OCI-LY7 (cell line): ENCODE data around the gene PNMA8C.
"Not testable (repeated sequence)": the region's sequence is repeated elsewhere in the genome, so short reads cannot be mapped to it uniquely, and the experiment has no call there.

Source experiments
- CTCF ChIP-seq: fragments of 200-600 bp; sonication (generic); conservative IDR thresholded peaks from 2 replicates; pipeline ENCODE4 v1.5.1; 2014; ENCODE audit warnings: mild to moderate bottlenecking, antibody characterized with exemption, low read length, moderate library complexity, mixed read lengths
- EZH2phosphoT487 ChIP-seq: fragments of 200-600 bp; sonication (generic); IDR thresholded peaks from 2 replicates; pipeline ENCODE4 v1.6.1; 2018; ENCODE audit warnings: low read depth, borderline replicate concordance, mild to moderate bottlenecking, mixed run types, antibody characterized with exemption, low read length, moderate library complexity, mixed read lengths

GRCh38 chr19:46397801-46398479 is 30.8 kb downstream of the PNMA8C start:
- TF ChIP-seq CTCF, EZH2phosphoT487: not testable (repeated sequence)
